OCI-LY3 (cell line): ENCODE results near the gene ADORA1.

Experiments used
- H2AFZ ChIP-seq: fragments of 200-600, 300-600 bp; shearing (Covaris generic); 2 replicates; pipeline ENCODE4 v1.6.0; 2014; ENCODE audit warnings: antibody characterized with exemption, low read depth, low read length
- H3K27ac ChIP-seq: fragments of 200-600, 300-600 bp; sonication (generic); 2 replicates; pipeline ENCODE4 v1.5.1; 2014; ENCODE audit warnings: mild to moderate bottlenecking, low read length, moderate library complexity, mixed read lengths
- H3K27me3 ChIP-seq: fragments of 200-600, 300-600 bp; sonication (generic); 2 replicates; pipeline ENCODE4 v1.6.1; 2014; ENCODE audit warnings: low read depth, low read length, mixed read lengths
- H3K36me3 ChIP-seq: fragments of 200-600, 300-600 bp; sonication (generic); replicated peaks from 2 replicates; pipeline ENCODE3; 2014; ENCODE audit warnings: low read depth, low read length, mixed read lengths
- H3K4me1 ChIP-seq: fragments of 300-600, 200-600 bp; sonication (generic); 2 replicates; pipeline ENCODE4 v1.6.1; 2014; ENCODE audit warnings: low read length, mixed read lengths
- H3K4me2 ChIP-seq: fragments of 200-600, 300-600 bp; sonication (generic); 2 replicates; pipeline ENCODE4 v1.6.1; 2014; ENCODE audit warnings: low read length, mixed read lengths
- H3K4me3 ChIP-seq: fragments of 300-600, 200-600 bp; sonication (generic); 2 replicates; pipeline ENCODE4 v1.5.1; 2014; ENCODE audit warnings: antibody characterized with exemption, mild to moderate bottlenecking, low read length, moderate library complexity
- H3K79me2 ChIP-seq: fragments of 300-600, 200-600 bp; shearing (Covaris generic); 2 replicates; pipeline ENCODE4 v1.6.1; 2014; ENCODE audit warnings: mild to moderate bottlenecking, low read length, mixed read lengths
- H3K9ac ChIP-seq: fragments of 300-600, 200-600 bp; shearing (Covaris generic); 2 replicates; pipeline ENCODE4 v1.6.0; 2014; ENCODE audit warnings: mild to moderate bottlenecking, low read length, moderate library complexity
- H3K9me3 ChIP-seq: fragments of 200-600, 300-600 bp; shearing (Covaris generic); 2 replicates; pipeline ENCODE4 v1.6.1; 2014; ENCODE audit warnings: low read length, mixed read lengths; ENCODE audit not compliant: insufficient read depth
- H4K20me1 ChIP-seq: fragments of 200-600, 300-600 bp; sonication (generic); 2 replicates; pipeline ENCODE4 v1.6.1; 2016; ENCODE audit warnings: low read length, mixed read lengths; ENCODE audit not compliant: insufficient read depth
- EZH2phosphoT487 ChIP-seq: fragments of 200-600 bp; shearing (Covaris generic); IDR thresholded peaks from 2 replicates; pipeline ENCODE4 v1.6.1; 2018; ENCODE audit warnings: antibody characterized with exemption, mixed run types, low read depth
- TF ChIP-seq, protein P1 (sequence below): fragments of 200-600, 300-600 bp; sonication (generic); IDR thresholded peaks from 2 replicates; pipeline ENCODE4 v1.5.1; 2014; ENCODE audit warnings: antibody characterized with exemption, low read length, low read depth

ADORA1 gene

DNA sequence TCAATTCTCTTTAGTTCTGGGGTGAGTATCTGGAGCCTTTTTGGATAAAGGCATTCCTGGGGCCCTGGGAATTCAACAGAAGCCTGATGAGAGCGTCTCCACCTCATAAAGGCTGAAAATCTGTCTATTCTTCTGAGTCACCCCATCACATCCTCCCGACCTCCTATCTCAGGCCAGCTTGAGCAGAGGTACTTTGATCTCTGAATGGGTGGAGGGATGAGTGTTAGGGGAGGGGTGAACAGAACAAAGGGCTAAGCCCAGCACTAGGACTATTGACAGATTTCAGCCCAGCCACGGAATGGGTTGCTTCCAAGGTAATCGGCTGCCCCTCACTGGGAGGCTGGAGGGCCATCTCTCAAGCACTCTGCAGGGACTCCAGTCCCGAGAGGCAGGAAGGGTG, 50.6 kb downstream of the ADORA1 start:
- Histone ChIP-seq H3K4me2 (no peak overlapping the region), H3K27me3 (peaks cover 69% of the 10 kb centered on the region), H3K36me3 (no peaks in the 10 kb centered on the region), H3K9me3 (no peaks in the 10 kb centered on the region), H3K79me2 (no peaks in the 10 kb centered on the region), H3K27ac (no peak overlapping the region), H3K4me3 (no peak overlapping the region), H4K20me1 (peaks cover 5% of the 10 kb centered on the region; the same call in 1 of the 2 replicates), H3K4me1 (peaks cover 51% of the 10 kb centered on the region), H2AFZ (no peak overlapping the region), H3K9ac (no peak overlapping the region)
- TF ChIP-seq EZH2phosphoT487: no peak
- TF ChIP-seq, protein P1, sequence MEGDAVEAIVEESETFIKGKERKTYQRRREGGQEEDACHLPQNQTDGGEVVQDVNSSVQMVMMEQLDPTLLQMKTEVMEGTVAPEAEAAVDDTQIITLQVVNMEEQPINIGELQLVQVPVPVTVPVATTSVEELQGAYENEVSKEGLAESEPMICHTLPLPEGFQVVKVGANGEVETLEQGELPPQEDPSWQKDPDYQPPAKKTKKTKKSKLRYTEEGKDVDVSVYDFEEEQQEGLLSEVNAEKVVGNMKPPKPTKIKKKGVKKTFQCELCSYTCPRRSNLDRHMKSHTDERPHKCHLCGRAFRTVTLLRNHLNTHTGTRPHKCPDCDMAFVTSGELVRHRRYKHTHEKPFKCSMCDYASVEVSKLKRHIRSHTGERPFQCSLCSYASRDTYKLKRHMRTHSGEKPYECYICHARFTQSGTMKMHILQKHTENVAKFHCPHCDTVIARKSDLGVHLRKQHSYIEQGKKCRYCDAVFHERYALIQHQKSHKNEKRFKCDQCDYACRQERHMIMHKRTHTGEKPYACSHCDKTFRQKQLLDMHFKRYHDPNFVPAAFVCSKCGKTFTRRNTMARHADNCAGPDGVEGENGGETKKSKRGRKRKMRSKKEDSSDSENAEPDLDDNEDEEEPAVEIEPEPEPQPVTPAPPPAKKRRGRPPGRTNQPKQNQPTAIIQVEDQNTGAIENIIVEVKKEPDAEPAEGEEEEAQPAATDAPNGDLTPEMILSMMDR: no peak

DNA sequence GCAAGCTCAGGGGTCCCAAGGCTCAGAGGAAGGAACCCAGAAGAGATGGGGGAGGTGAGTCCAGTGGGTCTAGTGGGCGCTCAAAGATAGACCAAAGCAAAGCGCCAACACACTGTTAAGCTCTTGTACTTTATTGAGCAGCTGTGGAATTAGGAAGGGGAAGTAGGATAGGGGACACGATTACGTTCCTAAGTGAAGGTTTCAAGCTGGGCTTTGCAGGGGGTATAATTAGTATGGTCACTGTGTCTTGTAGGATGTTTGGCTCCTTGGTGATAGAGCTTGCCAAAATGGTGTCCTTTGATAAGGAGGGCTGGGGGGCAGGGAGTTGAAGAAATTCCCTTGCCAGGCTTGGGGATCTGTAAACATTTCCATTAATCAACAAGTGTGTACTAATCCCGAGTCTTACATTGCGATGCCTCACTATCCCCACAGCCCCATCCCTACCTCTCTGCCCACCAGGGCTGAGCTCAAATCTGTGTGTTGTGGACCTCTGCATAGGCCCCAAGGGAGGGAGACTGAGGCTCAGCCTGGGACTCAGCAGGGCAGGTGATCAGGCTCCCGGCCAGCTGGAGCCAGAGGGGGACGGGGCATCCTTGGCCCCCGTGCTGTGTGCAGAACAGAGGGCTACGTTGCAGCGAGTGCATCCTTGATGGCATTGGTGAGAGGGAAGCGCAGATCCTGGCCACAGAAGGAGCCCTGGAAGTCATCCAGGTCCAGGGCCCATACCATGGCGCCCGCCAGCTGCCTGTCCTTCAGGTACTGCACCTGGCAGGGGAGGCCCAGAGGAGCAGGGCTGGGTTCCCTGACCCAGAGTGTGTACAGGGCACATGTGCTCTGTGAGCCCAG, 51.5 kb downstream of the ADORA1 start:
- H3K27me3 ChIP-seq: peaks cover 69% of the 10 kb centered on the region
- peaks cover 41% of the 10 kb centered on the region for H3K4me1 ChIP-seq
- no peak overlapping the region for H3K9ac ChIP-seq
- no peaks in the 10 kb centered on the region for H3K79me2 ChIP-seq
- H3K27ac ChIP-seq: no peak overlapping the region
- no peak overlapping the region for H3K4me2 ChIP-seq
- H4K20me1 ChIP-seq: peaks cover 3% of the 10 kb centered on the region; the same call in 1 of the 2 replicates
- no peaks in the 10 kb centered on the region for H3K36me3 ChIP-seq
- no peak overlapping the region for H2AFZ ChIP-seq
- H3K4me3 ChIP-seq: no peak overlapping the region
- H3K9me3 ChIP-seq: no peaks in the 10 kb centered on the region
- TF ChIP-seq, protein P1: no peak
- no peak for TF ChIP-seq EZH2phosphoT487

DNA sequence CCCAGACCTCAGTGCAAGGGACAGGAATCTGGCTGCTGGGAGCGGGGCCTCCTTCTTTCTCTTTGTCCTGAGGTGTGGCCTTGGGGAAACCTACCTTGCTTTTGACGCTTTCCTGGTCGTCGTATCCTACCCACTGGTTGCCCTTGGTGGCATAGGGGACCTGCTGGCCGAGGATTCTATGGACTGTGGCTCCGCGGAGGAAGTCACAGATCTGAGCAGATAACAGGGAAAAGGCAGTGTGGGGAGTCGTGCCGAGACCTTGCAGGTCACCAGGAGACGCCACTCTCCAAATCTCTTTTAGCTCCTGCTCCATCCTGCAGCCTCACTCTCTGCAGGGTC, 52.1 kb downstream of the ADORA1 start:
- no peaks in the 10 kb centered on the region for H3K79me2 ChIP-seq
- no peak for TF ChIP-seq EZH2phosphoT487
- TF ChIP-seq, protein P1: no peak
- H3K27ac ChIP-seq: no peak overlapping the region
- no peaks in the 10 kb centered on the region for H4K20me1 ChIP-seq
- H3K27me3 ChIP-seq: peaks cover 71% of the 10 kb centered on the region
- H3K9ac ChIP-seq: no peak overlapping the region
- no peaks in the 10 kb centered on the region for H3K36me3 ChIP-seq
- H3K4me2 ChIP-seq: no peak overlapping the region
- H3K4me1 ChIP-seq: peaks cover 35% of the 10 kb centered on the region
- no peak overlapping the region for H2AFZ ChIP-seq
- no peaks in the 10 kb centered on the region for H3K9me3 ChIP-seq
- H3K4me3 ChIP-seq: no peak overlapping the region

DNA sequence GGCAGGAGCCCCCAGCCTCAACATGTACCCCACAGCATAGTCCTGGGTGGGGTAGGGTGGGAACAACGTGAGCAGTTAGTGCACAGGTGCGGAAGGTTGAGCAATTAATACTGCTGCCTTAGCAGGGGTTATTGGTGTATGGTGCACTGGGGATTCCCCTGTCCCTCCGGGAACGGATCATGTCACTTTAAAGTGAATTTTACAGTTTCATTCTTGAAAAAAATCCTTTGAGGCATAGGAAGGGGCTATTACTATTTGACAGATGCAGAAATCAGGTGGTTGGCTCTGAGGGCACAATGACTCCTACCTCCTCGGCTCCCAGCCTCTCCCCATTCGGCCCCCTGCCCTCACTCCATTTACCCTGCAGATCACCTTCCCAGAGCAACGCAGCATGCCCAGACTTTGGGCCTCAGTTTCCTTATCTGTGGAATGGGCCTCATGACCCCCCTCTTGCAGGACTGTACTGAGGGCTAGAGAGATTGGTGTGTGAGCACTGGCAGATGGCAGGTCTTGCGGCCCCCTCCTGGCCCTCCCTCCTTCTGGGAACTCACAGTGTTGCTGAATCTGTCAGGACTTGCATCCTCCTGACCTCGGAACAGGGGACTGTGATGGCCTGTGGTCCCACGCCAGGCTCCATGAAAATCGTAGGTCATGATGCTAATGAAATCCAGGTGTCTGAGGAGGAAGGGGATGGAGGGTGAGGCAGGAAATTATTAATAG, 53.2 kb downstream of the ADORA1 start:
- H3K79me2 ChIP-seq: no peaks in the 10 kb centered on the region
- peaks cover 26% of the 10 kb centered on the region for H3K4me1 ChIP-seq
- no peaks in the 10 kb centered on the region for H3K36me3 ChIP-seq
- H3K9me3 ChIP-seq: no peaks in the 10 kb centered on the region
- peaks cover 60% of the 10 kb centered on the region for H3K27me3 ChIP-seq
- no peak overlapping the region for H3K4me3 ChIP-seq
- no peak overlapping the region for H3K27ac ChIP-seq
- H4K20me1 ChIP-seq: no peaks in the 10 kb centered on the region
- no peak overlapping the region for H3K9ac ChIP-seq
- TF ChIP-seq EZH2phosphoT487: no peak
- TF ChIP-seq, protein P1: no peak
- H3K4me2 ChIP-seq: peak overlapping the region; percentile 52
- H2AFZ ChIP-seq: no peak overlapping the region
